DOHH2 (cell line): ENCODE data around the gene MYH11.

Experiments used
- H3F3A ChIP-seq: fragments of 200-600 bp; sonication (generic), shearing (Covaris generic); 2 replicates; pipeline ENCODE4 v1.6.0; 2016; ENCODE audit warnings: antibody characterized with exemption, mild to moderate bottlenecking; ENCODE audit not compliant: control insufficient read depth, insufficient read depth
- H3K27ac ChIP-seq: fragments of 200-600 bp; sonication (generic); 2 replicates; pipeline ENCODE4 v1.5.1; 2014; ENCODE audit warnings: low read depth, mild to moderate bottlenecking, low read length, moderate library complexity
- H3K27me3 ChIP-seq: fragments of 200-600 bp; sonication (generic); 2 replicates; pipeline ENCODE4 v1.6.1; 2014; ENCODE audit warnings: mild to moderate bottlenecking, low read length, mixed read lengths; ENCODE audit not compliant: control insufficient read depth
- H3K36me3 ChIP-seq: fragments of 200-600 bp; sonication (generic); 2 replicates; pipeline ENCODE4 v1.6.1; 2014; ENCODE audit warnings: mild to moderate bottlenecking, low read length, moderate library complexity, mixed read lengths; ENCODE audit not compliant: control insufficient read depth
- H3K4me1 ChIP-seq: fragments of 200-600 bp; sonication (generic); 2 replicates; pipeline ENCODE4 v1.6.1; 2014; ENCODE audit warnings: mild to moderate bottlenecking, low read length, mixed read lengths; ENCODE audit not compliant: control insufficient read depth
- H3K4me2 ChIP-seq: fragments of 200-600 bp; sonication (generic); 2 replicates; pipeline ENCODE4 v1.6.0; 2014; ENCODE audit warnings: mild to moderate bottlenecking, low read length, moderate library complexity
- H3K4me3 ChIP-seq: fragments of 200-600 bp; sonication (generic); 2 replicates; pipeline ENCODE4 v1.5.1; 2014; ENCODE audit warnings: mild to moderate bottlenecking, low read length, mixed read lengths
- H3K79me2 ChIP-seq: fragments of 200-600 bp; sonication (generic); 2 replicates; pipeline ENCODE4 v1.6.1; 2014; ENCODE audit warnings: mild to moderate bottlenecking, low read length, mixed read lengths; ENCODE audit not compliant: control insufficient read depth
- H3K9me2 ChIP-seq: fragments of 200-600 bp; sonication (generic); replicated peaks from 2 replicates; pipeline ENCODE4 v1.6.1; 2014; ENCODE audit warnings: mild to moderate bottlenecking, low read length, mixed read lengths; ENCODE audit not compliant: control insufficient read depth
- H3K9me3 ChIP-seq: fragments of 200-600 bp; sonication (generic); 2 replicates; pipeline ENCODE4 v1.6.1; 2014; ENCODE audit warnings: antibody characterized with exemption, low read length, mixed read lengths; ENCODE audit not compliant: control insufficient read depth, insufficient read depth
- H4K20me1 ChIP-seq: fragments of 200-600 bp; sonication (generic); 2 replicates; pipeline ENCODE4 v1.6.0; 2014; ENCODE audit warnings: low read depth, mild to moderate bottlenecking, antibody characterized with exemption, low read length, moderate library complexity; ENCODE audit not compliant: control insufficient read depth, insufficient read depth
- EZH2phosphoT487 ChIP-seq: fragments of 200-600 bp; sonication (generic); IDR thresholded peaks from 2 replicates; pipeline ENCODE4 v1.6.1; 2017; ENCODE audit warnings: borderline replicate concordance, mild to moderate bottlenecking, antibody characterized with exemption, low read length, moderate library complexity, mixed read lengths
- TF ChIP-seq, protein P1 (sequence below): fragments of 200-600 bp; sonication (generic); IDR thresholded peaks from one replicate; pipeline ENCODE4 v1.5.1; 2014; ENCODE audit warnings: antibody characterized with exemption, mild to moderate bottlenecking, low read depth, low read length; ENCODE audit not compliant: poor library complexity, severe bottlenecking

The MYH11 gene

DNA sequence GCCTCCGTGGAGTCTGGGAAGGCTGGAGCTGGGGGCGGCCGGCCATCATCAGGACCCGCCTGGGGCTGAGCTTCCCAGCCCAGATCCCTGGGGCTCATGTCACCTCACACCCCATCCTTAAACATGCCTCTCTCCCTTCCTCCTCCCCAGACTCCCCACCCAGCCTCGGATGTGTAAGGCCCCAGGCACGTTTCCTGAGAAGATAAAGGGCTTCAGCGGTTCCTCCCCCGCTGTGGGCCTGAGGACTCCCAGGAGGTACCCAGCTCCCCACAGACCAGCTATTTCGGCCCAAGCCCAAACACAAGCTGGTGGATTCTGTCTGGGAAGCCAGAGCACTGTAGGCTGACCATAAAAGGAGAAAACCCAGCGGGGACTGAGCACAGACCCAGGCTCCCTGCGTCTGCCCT is 49.2 kb downstream of the MYH11 start:
- no peak overlapping the region for H3K4me3 ChIP-seq
- H3K9me2 ChIP-seq, result no peaks in the 10 kb centered on the region
- H3K9me3 ChIP-seq, result no peaks in the 10 kb centered on the region
- no peaks in the 10 kb centered on the region for H3K4me1 ChIP-seq
- no peaks in the 10 kb centered on the region for H4K20me1 ChIP-seq
- no peaks in the 10 kb centered on the region for H3K79me2 ChIP-seq
- 0 out of 2 replicates have a peak, but pooled peaks cover 2% of the 10 kb centered on the region for H3K27me3 ChIP-seq
- no peaks in the 10 kb centered on the region for H3K36me3 ChIP-seq
- no peaks in the 10 kb centered on the region for H3F3A ChIP-seq
- H3K4me2 ChIP-seq, result no peak overlapping the region
- no peak overlapping the region for H3K27ac ChIP-seq
- no peak for TF ChIP-seq EZH2phosphoT487
- TF ChIP-seq, protein P1, sequence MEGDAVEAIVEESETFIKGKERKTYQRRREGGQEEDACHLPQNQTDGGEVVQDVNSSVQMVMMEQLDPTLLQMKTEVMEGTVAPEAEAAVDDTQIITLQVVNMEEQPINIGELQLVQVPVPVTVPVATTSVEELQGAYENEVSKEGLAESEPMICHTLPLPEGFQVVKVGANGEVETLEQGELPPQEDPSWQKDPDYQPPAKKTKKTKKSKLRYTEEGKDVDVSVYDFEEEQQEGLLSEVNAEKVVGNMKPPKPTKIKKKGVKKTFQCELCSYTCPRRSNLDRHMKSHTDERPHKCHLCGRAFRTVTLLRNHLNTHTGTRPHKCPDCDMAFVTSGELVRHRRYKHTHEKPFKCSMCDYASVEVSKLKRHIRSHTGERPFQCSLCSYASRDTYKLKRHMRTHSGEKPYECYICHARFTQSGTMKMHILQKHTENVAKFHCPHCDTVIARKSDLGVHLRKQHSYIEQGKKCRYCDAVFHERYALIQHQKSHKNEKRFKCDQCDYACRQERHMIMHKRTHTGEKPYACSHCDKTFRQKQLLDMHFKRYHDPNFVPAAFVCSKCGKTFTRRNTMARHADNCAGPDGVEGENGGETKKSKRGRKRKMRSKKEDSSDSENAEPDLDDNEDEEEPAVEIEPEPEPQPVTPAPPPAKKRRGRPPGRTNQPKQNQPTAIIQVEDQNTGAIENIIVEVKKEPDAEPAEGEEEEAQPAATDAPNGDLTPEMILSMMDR, result no peak

DNA sequence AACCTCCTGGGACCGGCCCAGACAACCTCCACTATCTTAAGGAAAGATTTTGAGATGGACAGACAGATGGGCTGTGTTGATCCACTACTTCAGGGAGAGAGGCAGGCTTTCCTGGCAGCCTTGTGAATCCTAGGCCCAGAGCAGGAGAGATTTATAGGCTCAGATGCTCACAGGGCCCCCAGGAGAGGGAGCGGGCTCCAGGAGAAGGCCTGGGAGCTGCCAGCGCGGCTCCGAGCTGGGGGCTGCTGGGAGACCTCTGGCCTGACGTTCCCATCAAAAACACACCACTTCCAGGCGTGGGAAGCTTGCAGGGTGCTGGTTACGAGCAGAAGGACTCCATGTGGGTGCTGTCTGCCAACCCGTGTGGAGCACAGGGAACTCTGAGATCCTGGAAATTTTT is 53.2 kb downstream of the MYH11 start:
- Histone ChIP-seq H3K4me3 (no peak overlapping the region), H3K4me1 (no peaks in the 10 kb centered on the region), H3K9me2 (no peaks in the 10 kb centered on the region), H3K9me3 (no peaks in the 10 kb centered on the region), H3K4me2 (no peak overlapping the region), H3K27ac (no peak overlapping the region), H3F3A (no peaks in the 10 kb centered on the region), H3K27me3 (no peaks in the 10 kb centered on the region), H3K36me3 (no peaks in the 10 kb centered on the region), H3K79me2 (no peaks in the 10 kb centered on the region), H4K20me1 (no peaks in the 10 kb centered on the region)
- TF ChIP-seq EZH2phosphoT487, result no peak
- TF ChIP-seq, protein P1, result no peak

DNA sequence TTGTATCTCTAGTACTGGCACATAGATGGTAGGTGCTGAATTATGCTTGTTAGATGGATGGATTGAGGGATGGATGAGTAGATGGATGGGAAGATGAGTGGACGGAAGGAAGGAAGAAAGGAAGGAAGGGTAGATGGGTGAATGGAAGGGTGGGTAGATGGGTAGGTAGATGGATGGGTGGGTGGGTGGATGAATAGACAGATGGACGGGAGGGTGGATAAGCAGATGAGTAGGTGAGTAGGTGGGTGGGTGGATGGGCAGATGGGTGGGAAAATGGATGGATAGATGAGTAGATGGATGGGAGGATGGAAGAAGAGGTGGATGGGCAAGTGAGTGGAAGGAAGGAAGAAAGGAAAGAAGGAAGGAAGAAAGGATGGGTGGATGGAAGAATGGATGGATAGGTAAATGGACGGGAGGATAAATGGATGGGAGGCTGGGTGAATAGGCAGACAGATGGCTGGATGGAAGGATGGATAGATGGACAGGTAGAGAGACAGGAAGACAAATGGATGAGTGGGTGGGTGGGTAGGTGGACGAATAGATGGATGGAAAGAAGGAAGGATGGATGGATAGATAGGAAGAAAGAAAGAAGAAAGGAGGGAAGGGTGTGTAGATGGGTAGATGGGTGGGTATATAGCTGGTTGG is 56.9 kb downstream of the MYH11 start:
- no peaks in the 10 kb centered on the region for H3K4me1 ChIP-seq
- H3F3A ChIP-seq, result no peaks in the 10 kb centered on the region
- peaks cover 4% of the 10 kb centered on the region; the same call in 1 of the 2 replicates for H3K9me3 ChIP-seq
- no peaks in the 10 kb centered on the region for H4K20me1 ChIP-seq
- H3K36me3 ChIP-seq, result no peaks in the 10 kb centered on the region
- H3K79me2 ChIP-seq, result no peaks in the 10 kb centered on the region
- H3K4me2 ChIP-seq, result no peak overlapping the region
- H3K9me2 ChIP-seq, result no peaks in the 10 kb centered on the region
- H3K27ac ChIP-seq, result no peak overlapping the region
- no peak overlapping the region for H3K4me3 ChIP-seq
- TF ChIP-seq, protein P1, result no peak
- TF ChIP-seq EZH2phosphoT487, result no peak
- H3K27me3 ChIP-seq, result no peaks in the 10 kb centered on the region
